SU-DHL-6 (cell line): ENCODE results near the gene BTN2A1.

Experiments used
- H2AFZ ChIP-seq: fragments of 200-600 bp; sonication (generic); 2 replicates; pipeline ENCODE4 v1.6.1; 2014; ENCODE audit warnings: low read depth, mild to moderate bottlenecking, moderate library complexity, mixed read lengths, antibody characterized with exemption, low read length; ENCODE audit not compliant: severe bottlenecking
- H3F3A ChIP-seq: fragments of 200-600 bp; shearing (Covaris generic); 2 replicates; pipeline ENCODE4 v1.6.0; 2016; ENCODE audit warnings: antibody characterized with exemption, mild to moderate bottlenecking; ENCODE audit not compliant: insufficient read depth
- H3K27ac ChIP-seq: fragments of 200-600 bp; sonication (generic); 2 replicates; pipeline ENCODE4 v1.5.1; 2016; ENCODE audit warnings: low read depth, mild to moderate bottlenecking, low read length, moderate library complexity, mixed read lengths
- H3K27me3 ChIP-seq: fragments of 200-600 bp; sonication (generic), shearing (Covaris generic); 2 replicates; pipeline ENCODE4 v1.6.0; 2014; ENCODE audit warnings: mild to moderate bottlenecking, low read length
- H3K36me3 ChIP-seq: fragments of 200-600 bp; sonication (generic); 2 replicates; pipeline ENCODE4 v1.6.1; 2014; ENCODE audit warnings: mild to moderate bottlenecking, low read length, mixed read lengths
- H3K4me2 ChIP-seq: fragments of 300-600, 200-600 bp; shearing (Covaris generic), sonication (generic); 2 replicates; pipeline ENCODE4 v1.6.0; 2014; ENCODE audit warnings: low read length, low read depth, mild to moderate bottlenecking; ENCODE audit not compliant: poor library complexity, severe bottlenecking
- H3K4me3 ChIP-seq: fragments of 200-600 bp; sonication (generic); 2 replicates; pipeline ENCODE4 v1.5.1; 2014; ENCODE audit warnings: antibody characterized with exemption, low read length, mild to moderate bottlenecking, mixed read lengths; ENCODE audit not compliant: insufficient read depth, poor library complexity, severe bottlenecking
- H3K79me2 ChIP-seq: fragments of 200-600 bp; sonication (generic); 2 replicates; pipeline ENCODE4 v1.6.1; 2014; ENCODE audit warnings: mild to moderate bottlenecking, low read length, moderate library complexity; ENCODE audit not compliant: insufficient read depth
- H3K9ac ChIP-seq: fragments of 200-600 bp; sonication (generic); 2 replicates; pipeline ENCODE4 v1.7.0; 2014; ENCODE audit warnings: mild to moderate bottlenecking, low read length
- H3K9me2 ChIP-seq: fragments of 200-600 bp; sonication (generic); replicated peaks from 2 replicates; pipeline ENCODE4 v1.6.1; 2014; ENCODE audit warnings: low read length; ENCODE audit not compliant: insufficient read depth
- H3K9me3 ChIP-seq: fragments of 200-600 bp; sonication (generic); 2 replicates; pipeline ENCODE4 v1.6.1; 2014; ENCODE audit warnings: low read length, mixed read lengths; ENCODE audit not compliant: insufficient read depth
- H4K20me1 ChIP-seq: fragments of 200-600 bp; sonication (generic); 2 replicates; pipeline ENCODE4 v1.6.1; 2014; ENCODE audit warnings: low read depth, mild to moderate bottlenecking, antibody characterized with exemption, low read length, moderate library complexity, mixed read lengths
- EZH2phosphoT487 ChIP-seq: fragments of 200-600 bp; sonication (generic), shearing (Covaris generic); conservative IDR thresholded peaks from 2 replicates; pipeline ENCODE4 v1.6.1; 2018; ENCODE audit warnings: mild to moderate bottlenecking, antibody characterized with exemption, low read length, moderate library complexity, mixed read lengths
- TF ChIP-seq, protein P1 (sequence below): fragments of 200-600 bp; sonication (generic); IDR thresholded peaks from one replicate; pipeline ENCODE4 v1.5.1; 2017; ENCODE audit warnings: antibody characterized with exemption, mild to moderate bottlenecking, low read length, moderate library complexity; ENCODE audit not compliant: insufficient read depth, poor library complexity, severe bottlenecking

The BTN2A1 gene

DNA sequence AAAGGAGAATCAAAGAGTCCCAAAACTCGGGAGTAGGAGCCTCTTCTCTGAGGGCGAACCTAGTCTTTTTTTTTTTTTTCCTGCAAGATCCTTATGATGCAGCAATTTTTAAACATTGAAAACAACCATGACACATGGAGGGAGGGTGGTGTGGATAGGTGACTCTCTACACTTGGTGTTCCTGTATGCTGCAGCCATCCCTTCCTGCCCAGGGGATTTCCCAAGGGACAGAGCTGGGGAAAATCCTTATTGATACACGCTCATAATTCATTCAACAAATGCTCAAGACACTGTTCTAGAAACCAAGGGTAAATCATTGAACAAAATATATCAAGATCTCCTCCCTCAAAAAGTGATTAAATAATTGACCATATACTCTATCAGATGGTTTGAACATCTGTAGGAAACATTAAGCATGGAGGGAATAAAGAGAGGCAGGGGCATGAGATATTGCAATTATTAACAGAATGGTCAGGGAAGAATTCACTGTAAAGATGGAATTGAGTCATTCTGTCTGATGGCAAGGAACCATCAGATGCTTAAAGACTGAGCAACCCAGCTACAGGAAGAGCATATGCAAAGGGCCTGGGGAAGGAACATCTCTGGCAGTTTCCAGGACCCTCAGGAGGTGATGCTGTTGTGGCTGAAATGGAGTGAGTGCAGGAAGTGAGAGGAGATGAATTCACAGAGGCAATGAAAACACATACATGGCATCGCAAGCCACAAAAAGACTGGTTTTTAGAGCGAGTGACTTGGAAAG is 30.9 kb upstream of the BTN2A1 start:
- no peaks in the 10 kb centered on the region for H3K9me2 ChIP-seq
- no peak overlapping the region for H3K4me2 ChIP-seq
- no peaks in the 10 kb centered on the region for H4K20me1 ChIP-seq
- no peak overlapping the region for H2AFZ ChIP-seq
- H3K79me2 ChIP-seq: no peaks in the 10 kb centered on the region
- TF ChIP-seq EZH2phosphoT487: no peak
- TF ChIP-seq, protein P1, sequence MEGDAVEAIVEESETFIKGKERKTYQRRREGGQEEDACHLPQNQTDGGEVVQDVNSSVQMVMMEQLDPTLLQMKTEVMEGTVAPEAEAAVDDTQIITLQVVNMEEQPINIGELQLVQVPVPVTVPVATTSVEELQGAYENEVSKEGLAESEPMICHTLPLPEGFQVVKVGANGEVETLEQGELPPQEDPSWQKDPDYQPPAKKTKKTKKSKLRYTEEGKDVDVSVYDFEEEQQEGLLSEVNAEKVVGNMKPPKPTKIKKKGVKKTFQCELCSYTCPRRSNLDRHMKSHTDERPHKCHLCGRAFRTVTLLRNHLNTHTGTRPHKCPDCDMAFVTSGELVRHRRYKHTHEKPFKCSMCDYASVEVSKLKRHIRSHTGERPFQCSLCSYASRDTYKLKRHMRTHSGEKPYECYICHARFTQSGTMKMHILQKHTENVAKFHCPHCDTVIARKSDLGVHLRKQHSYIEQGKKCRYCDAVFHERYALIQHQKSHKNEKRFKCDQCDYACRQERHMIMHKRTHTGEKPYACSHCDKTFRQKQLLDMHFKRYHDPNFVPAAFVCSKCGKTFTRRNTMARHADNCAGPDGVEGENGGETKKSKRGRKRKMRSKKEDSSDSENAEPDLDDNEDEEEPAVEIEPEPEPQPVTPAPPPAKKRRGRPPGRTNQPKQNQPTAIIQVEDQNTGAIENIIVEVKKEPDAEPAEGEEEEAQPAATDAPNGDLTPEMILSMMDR: no peak
- H3K9me3 ChIP-seq: no peaks in the 10 kb centered on the region
- H3K4me3 ChIP-seq: no peak overlapping the region
- no peak overlapping the region for H3K9ac ChIP-seq
- H3K36me3 ChIP-seq: no peaks in the 10 kb centered on the region
- no peaks in the 10 kb centered on the region for H3F3A ChIP-seq
- no peak overlapping the region for H3K27ac ChIP-seq
- H3K27me3 ChIP-seq: no peaks in the 10 kb centered on the region

- Histone ChIP-seq H3K27me3 (no peaks in the 10 kb centered on the region), H3K9me3 (no peaks in the 10 kb centered on the region), H3K36me3 (no peaks in the 10 kb centered on the region), H3K4me2 (no peak overlapping the region), H3F3A (no peaks in the 10 kb centered on the region), H3K9me2 (no peaks in the 10 kb centered on the region), H3K27ac (no peak overlapping the region), H2AFZ (no peak overlapping the region), H3K79me2 (no peaks in the 10 kb centered on the region), H3K9ac (no peak overlapping the region), H3K4me3 (no peak overlapping the region), H4K20me1 (no peaks in the 10 kb centered on the region)
- TF ChIP-seq, protein P1: no peak
- no peak for TF ChIP-seq EZH2phosphoT487
Measured at GRCh38 chr6:26427451-26427809, 30.3 kb upstream of the BTN2A1 start.

- H3K9me3 ChIP-seq: peaks cover 6% of the 10 kb centered on the region; the same call in 1 of the 2 replicates
- H3K36me3 ChIP-seq: no peaks in the 10 kb centered on the region
- no peaks in the 10 kb centered on the region for H4K20me1 ChIP-seq
- H3F3A ChIP-seq: no peaks in the 10 kb centered on the region
- H3K4me3 ChIP-seq: no peak overlapping the region
- no peak overlapping the region for H3K4me2 ChIP-seq
- H2AFZ ChIP-seq: no peak overlapping the region
- H3K9ac ChIP-seq: no peak overlapping the region
- H3K27me3 ChIP-seq: no peaks in the 10 kb centered on the region
- H3K27ac ChIP-seq: no peak overlapping the region
- TF ChIP-seq, protein P1: no peak
- TF ChIP-seq EZH2phosphoT487: no peak
- H3K79me2 ChIP-seq: no peaks in the 10 kb centered on the region
- H3K9me2 ChIP-seq: no peaks in the 10 kb centered on the region
Measured at GRCh38 chr6:26428206-26428605, 29.5 kb upstream of the BTN2A1 start.
